Spleen (tissue), 7 donors: ENCODE results near the gene SNRPE.

ENCODE experiments used
- CTCF ChIP-seq, 11 experiments: fragments of 200-600 bp in 7 of 11; fragments of 450-650 bp in 4 of 11; sonication (generic) in 4 of 11; IDR thresholded peaks in 8 of 11; conservative IDR thresholded peaks in 3 of 11; 1 replicate in 7 of 11; 2 replicates in 4 of 11; pipeline versions ENCODE4 v1.4.0 to v1.8.0; 2016 to 2021; ENCODE audit warnings: antibody characterized with exemption in 11 of 11, inconsistent platforms in 4 of 11, mild to moderate bottlenecking in 1 of 11
- POLR2A ChIP-seq, 3 donors: fragments of 450-650 bp; IDR thresholded peaks; one replicate each; pipeline ENCODE4 v1.5.1; 2017; ENCODE audit warnings: antibody characterized with exemption in 3 of 3, mild to moderate bottlenecking in 1 of 3
- POLR2AphosphoS5 ChIP-seq, 3 donors: sonication (generic); formaldehyde crosslinking; IDR thresholded peaks; one replicate each; pipeline ENCODE4 v1.5.1; 2017; ENCODE audit warnings: antibody characterized with exemption in 3 of 3
- donor health status: DM: no; HTN: no; CAD: no; lungs with moderate emphysema.
- donor health status: DM: no; HTN: no; CAD: no.
- donor health status: DM: no; HTN: no; CAD: no.

GRCh38 chr1:203828503-203828902, 32.9 kb upstream of the SNRPE start:
- TF ChIP-seq CTCF (IDR thresholded peaks at IDR 0.05 in 8 of 11, conservative IDR thresholded peaks at IDR 0.05 in 3 of 11): no peak
- no peak for TF ChIP-seq POLR2A (IDR thresholded peaks at IDR 0.05)
- TF ChIP-seq POLR2AphosphoS5 (IDR thresholded peaks at IDR 0.05): no peak
